NCI-H2227 (cell line): ENCODE measurements around the gene DHRS2.
"Not testable (repeated sequence)": the region's sequence is repeated elsewhere in the genome, so short reads cannot be mapped to it uniquely, and the experiment has no call there.

Source experiments
- DNase-seq: peaks from one replicate; lab custom pipeline; 2025; ENCODE audit not compliant: unreplicated experiment; lab: John Stamatoyannopoulos, UW

The DHRS2 gene

GRCh38 chr14:23675906-23676305 lies 39.7 kb downstream of the DHRS2 start:
- no peak for DNase-seq

GRCh38 chr14:23681337-23681736 lies 45.2 kb downstream of the DHRS2 start:
- no peak for DNase-seq

- DNase-seq = not testable (repeated sequence)
These were observed 53.7 kb downstream of the DHRS2 start for GRCh38 chr14:23689709-23690514.

GRCh38 chr14:23692416-23692815 lies 56.3 kb downstream of the DHRS2 start:
- DNase-seq = no peak

GRCh38 chr14:23693252-23693775 lies 57.1 kb downstream of the DHRS2 start:
- no peak for DNase-seq

GRCh38 chr14:23694085-23694948 lies 58.2 kb downstream of the DHRS2 start:
- DNase-seq = peak; percentile 45
